ENCODE data around the gene NFIB. TPM values are rescaled to one million over a fixed set of nuclear protein-coding genes. Genes with fewer than 3 reads are reported as not detected.

The NFIB gene
- polyA plus RNA-seq, 2 of the 4 experiments (the other 2 are of a cell fraction), result 10.7 to 21.7 TPM

GRCh38 chr9:14350754-14351153 is 36.8 kb upstream of the NFIB start:
- Histone ChIP-seq H3K4me3 (no peak overlapping the region), H3K4me1 (peaks cover 4% of the 10 kb centered on the region; the same call in 1 of the 3 replicates), H3K4me2 (no peak overlapping the region), H3K27ac (no peak overlapping the region), H3K9me3 (no peaks in the 10 kb centered on the region)
- ATAC-seq (no peak), FAIRE-seq (no peak), DNase-seq (ENCODE audit: low read depth in 1 of 2, low spot score in 1 of 2) (no peak)
- 92% methylated on average over 11 of the region's 11 CpGs for WGBS (ENCODE audit: missing lambda C conversion rate)
- POLR2A ChIA-PET, result no interaction called here
- no peak for TF ChIP-seq RARB (CRISPR knock-in tag; IDR thresholded peaks at IDR 0.05)
- TF ChIP-seq CBX2 (IDR thresholded peaks at IDR 0.05; ENCODE audit: borderline replicate concordance, low read depth), result no peak
- TF ChIP-seq HMGXB4 (CRISPR knock-in tag; IDR thresholded peaks at IDR 0.05; ENCODE audit: borderline replicate concordance), result no peak
- no peak for TF ChIP-seq NPAS2 (CRISPR knock-in tag; IDR thresholded peaks at IDR 0.05; ENCODE audit: borderline replicate concordance)
- TF ChIP-seq EHMT2 (IDR thresholded peaks at IDR 0.05; ENCODE audit: low read depth), result no peak
- no peak for TF ChIP-seq ZFP36 (IDR thresholded peaks at IDR 0.05; ENCODE audit: borderline replicate concordance, partially characterized antibody)
- TF ChIP-seq REST (IDR thresholded peaks at IDR 0.05), result no peak
- CTCF ChIA-PET, result interaction anchor here (0.6 to 5.3 kb wide), 6 partner anchors 25 to 922 kb away, joined by 3 to 67 read pairs (median 4); no protein-coding TSS in a partner anchor

GRCh38 chr9:14350349-14350728 is 36.4 kb upstream of the NFIB start:
- ATAC-seq (no peak), DNase-seq (ENCODE audit: low read depth in 1 of 2, low spot score in 1 of 2) (no peak), FAIRE-seq (no peak)
- peaks cover 4% of the 10 kb centered on the region; the same call in 1 of the 3 replicates for H3K4me1 ChIP-seq
- no peaks in the 10 kb centered on the region for H3K9me3 ChIP-seq
- no peak for TF ChIP-seq ELK1 (IDR thresholded peaks at IDR 0.05; ENCODE audit: low read depth, low read length)
- no peak for TF ChIP-seq TP53 (CRISPR knock-in tag; IDR thresholded peaks at IDR 0.05)
- no peak for TF ChIP-seq REST (IDR thresholded peaks at IDR 0.05)
- TF ChIP-seq MAFK (IDR thresholded peaks at IDR 0.05; ENCODE audit: partially characterized antibody), result no peak
- no peak for TF ChIP-seq CHD2 (IDR thresholded peaks at IDR 0.05; ENCODE audit: low read length, partially characterized antibody)
- TF ChIP-seq ZC3H11A (IDR thresholded peaks at IDR 0.05), result no peak
- TF ChIP-seq HOXB5 (CRISPR knock-in tag; IDR thresholded peaks at IDR 0.05), result no peak
- TF ChIP-seq FOXS1 (CRISPR knock-in tag; IDR thresholded peaks at IDR 0.05), result no peak
- TF ChIP-seq HES2 (IDR thresholded peaks at IDR 0.05), result no peak
- TF ChIP-seq BHLHE40 (IDR thresholded peaks at IDR 0.05; ENCODE audit: low read depth, low read length), result no peak
- no peak for TF ChIP-seq JUN (IDR thresholded peaks at IDR 0.05)
- no peak for TF ChIP-seq BCL3 (IDR thresholded peaks at IDR 0.05)
- TF ChIP-seq EP300 (IDR thresholded peaks at IDR 0.05), result no peak
- TF ChIP-seq USF2 (IDR thresholded peaks at IDR 0.05), result no peak
- no peak for TF ChIP-seq HOXB13 (CRISPR knock-in tag; IDR thresholded peaks at IDR 0.05; ENCODE audit: low read depth)
- TF ChIP-seq ESRRA (IDR thresholded peaks at IDR 0.05; ENCODE audit: borderline replicate concordance, low read length), result no peak
- no peak for TF ChIP-seq FOSL2 (IDR thresholded peaks at IDR 0.05)
- TF ChIP-seq FOSL2 (CRISPR knock-in tag; IDR thresholded peaks at IDR 0.05), result no peak
- no peak for TF ChIP-seq POLR2A (IDR thresholded peaks at IDR 0.05; ENCODE audit: low read length)
- no peak overlapping the region for H3K4me3 ChIP-seq
- CTCF ChIA-PET, result interaction anchor here (0.6 to 5.3 kb wide), 4 partner anchors 409 to 921 kb away, joined by 3 to 67 read pairs (median 3); no protein-coding TSS in a partner anchor
- no peak overlapping the region for H3K4me2 ChIP-seq
- H3K27ac ChIP-seq, result no peak overlapping the region
- WGBS (ENCODE audit: missing lambda C conversion rate), result 89% methylated on average over 10 of the region's 10 CpGs
- POLR2A ChIA-PET, result no interaction called here

Data from A549 (cell line).